ENCODE results near the gene KLHL22.

DNA sequence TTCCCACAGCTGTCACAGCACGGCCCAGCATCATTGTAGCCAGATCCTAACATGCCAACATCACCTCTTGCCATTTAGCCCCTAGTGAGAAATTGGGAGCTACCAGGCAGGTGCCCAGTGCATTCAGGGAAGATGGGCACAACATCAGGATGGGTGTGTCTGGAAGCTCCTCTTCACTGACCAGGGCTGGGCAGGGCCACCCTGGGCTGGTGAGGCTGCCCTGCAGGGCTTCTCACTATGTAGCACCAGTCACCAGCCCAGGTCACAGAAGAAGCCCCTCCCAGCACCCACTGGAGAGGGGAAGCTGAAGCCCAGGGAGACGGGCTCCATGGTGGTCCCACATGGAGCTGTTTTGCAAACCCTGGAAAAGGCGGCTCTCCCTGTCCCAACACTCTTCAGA lies 87.8 kb downstream of the KLHL22 start:
- no peak for TF ChIP-seq POLR2A (IDR thresholded peaks at IDR 0.05; ENCODE audit: low read depth, low read length)
- TF ChIP-seq, protein P1, sequence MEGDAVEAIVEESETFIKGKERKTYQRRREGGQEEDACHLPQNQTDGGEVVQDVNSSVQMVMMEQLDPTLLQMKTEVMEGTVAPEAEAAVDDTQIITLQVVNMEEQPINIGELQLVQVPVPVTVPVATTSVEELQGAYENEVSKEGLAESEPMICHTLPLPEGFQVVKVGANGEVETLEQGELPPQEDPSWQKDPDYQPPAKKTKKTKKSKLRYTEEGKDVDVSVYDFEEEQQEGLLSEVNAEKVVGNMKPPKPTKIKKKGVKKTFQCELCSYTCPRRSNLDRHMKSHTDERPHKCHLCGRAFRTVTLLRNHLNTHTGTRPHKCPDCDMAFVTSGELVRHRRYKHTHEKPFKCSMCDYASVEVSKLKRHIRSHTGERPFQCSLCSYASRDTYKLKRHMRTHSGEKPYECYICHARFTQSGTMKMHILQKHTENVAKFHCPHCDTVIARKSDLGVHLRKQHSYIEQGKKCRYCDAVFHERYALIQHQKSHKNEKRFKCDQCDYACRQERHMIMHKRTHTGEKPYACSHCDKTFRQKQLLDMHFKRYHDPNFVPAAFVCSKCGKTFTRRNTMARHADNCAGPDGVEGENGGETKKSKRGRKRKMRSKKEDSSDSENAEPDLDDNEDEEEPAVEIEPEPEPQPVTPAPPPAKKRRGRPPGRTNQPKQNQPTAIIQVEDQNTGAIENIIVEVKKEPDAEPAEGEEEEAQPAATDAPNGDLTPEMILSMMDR (IDR thresholded peaks at IDR 0.05; ENCODE audit: extremely low read depth in 1 of 2, insufficient read depth in 1 of 2, low read depth in 1 of 2, low read length in 2 of 2): no peak
- TF ChIP-seq POLR2AphosphoS5 (IDR thresholded peaks at IDR 0.05; ENCODE audit: insufficient read depth, low read depth, low read length): no peak
- TF ChIP-seq, protein P2, sequence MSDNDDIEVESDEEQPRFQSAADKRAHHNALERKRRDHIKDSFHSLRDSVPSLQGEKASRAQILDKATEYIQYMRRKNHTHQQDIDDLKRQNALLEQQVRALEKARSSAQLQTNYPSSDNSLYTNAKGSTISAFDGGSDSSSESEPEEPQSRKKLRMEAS (IDR thresholded peaks at IDR 0.05; ENCODE audit: insufficient read depth, insufficient read length): no peak

Measured in endothelial cell of umbilical vein (primary cell).